ENCODE results near the gene LRP1B.

DNA sequence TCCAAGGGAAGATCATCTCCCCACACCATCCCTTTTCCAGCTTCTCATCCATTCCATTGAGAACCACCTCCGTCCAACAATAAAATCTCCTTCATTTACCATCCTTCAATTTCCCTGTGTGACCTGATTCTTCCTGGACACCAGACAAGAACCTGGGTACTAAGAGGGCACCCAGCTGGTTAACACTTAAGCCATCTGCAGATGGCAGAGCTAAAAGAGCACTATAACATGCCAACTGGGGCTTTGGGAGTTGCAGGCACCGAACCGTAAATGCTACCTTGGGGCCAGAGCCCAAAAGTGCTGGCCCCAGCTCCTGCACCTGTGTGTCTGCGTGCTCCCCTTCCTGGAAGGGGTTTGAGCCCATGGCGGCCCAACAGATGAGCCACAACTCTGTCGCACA is 655.0 kb downstream of the LRP1B start:
- TF ChIP-seq CTCF (IDR thresholded peaks at IDR 0.05; ENCODE audit: low read depth, low read length, missing input control): no peak
- TF ChIP-seq RXRA (IDR thresholded peaks at IDR 0.05): no peak
